ENCODE results near the gene MN1. TPM values are rescaled to one million over a fixed set of nuclear protein-coding genes. Genes with fewer than 3 reads are reported as not detected.

Gene MN1
- polyA plus RNA-seq, 3 donors, result 0.06 to 0.38 (median 0.29) TPM

GRCh38 chr22:27720860-27721259, 80.7 kb downstream of the MN1 start:
- Histone ChIP-seq H3K79me2 (ENCODE audit: insufficient read depth, low read length) (no peaks in the 10 kb centered on the region), H3K9ac (ENCODE audit: insufficient read depth, low read length, poor library complexity, severe bottlenecking) (no peak overlapping the region), H3K36me3 (replicated peaks in 1 of 2; ENCODE audit: control insufficient read depth in 1 of 2, insufficient read depth in 2 of 2, low read length in 2 of 2) (no peaks in the 10 kb centered on the region), H3K4me2 (replicated peaks; ENCODE audit: extremely low read depth, low read length, poor library complexity, severe bottlenecking) (no peak overlapping the region), H3K27ac (ENCODE audit: low read depth in 1 of 2, low read length in 2 of 2) (no peak overlapping the region), H3K27me3 (ENCODE audit: control insufficient read depth in 2 of 2, insufficient read depth in 2 of 2, low read length in 2 of 2) (no peaks in the 10 kb centered on the region), H2AFZ (ENCODE audit: insufficient read depth, low read depth, low read length, poor library complexity, severe bottlenecking) (no peak overlapping the region), H4K20me1 (ENCODE audit: insufficient read depth, low read length) (no peaks in the 10 kb centered on the region), H3K4me3 (replicated peaks in 1 of 3; ENCODE audit: low read depth in 2 of 3, low read length in 3 of 3) (no peak overlapping the region), H3K9me3 (replicated peaks in 1 of 2; ENCODE audit: control insufficient read depth in 1 of 2, insufficient read depth in 1 of 2, low read length in 2 of 2) (peaks cover 3 to 4% of the 10 kb centered on the region in 2 donors), H3K4me1 (ENCODE audit: control insufficient read depth in 1 of 2, insufficient read depth in 2 of 2, low read length in 2 of 2) (peaks cover 23 to 26% of the 10 kb centered on the region in 2 donors)
- intact Hi-C loops (cut with micrococcal nuclease), result no loop called here
- Mint-ChIP-seq H3K27ac (peak overlapping the region in 1 of 7 donors; percentile 10), H3K9me3 (peaks cover 2 to 12% (median 6%) of the 10 kb centered on the region in 7 donors), H3K4me3 (no peak overlapping the region), H3K27me3 (ENCODE audit: low read depth in 3 of 3) (peaks cover 0 to 16% (median 1%) of the 10 kb centered on the region in 3 donors), H3K36me3 (no peaks in the 10 kb centered on the region), H3K4me1 (peaks cover 31% of the 10 kb centered on the region)
- 49% methylated on average over 4 of the region's 5 CpGs for WGBS (ENCODE audit: insufficient coverage)
- TF ChIP-seq CTCF (IDR thresholded peaks at IDR 0.05), result no peak
- DNase-seq, result no peak

GRCh38 chr22:27719535-27720227, 81.9 kb downstream of the MN1 start:
- no peaks in the 10 kb centered on the region for H3K36me3 ChIP-seq (replicated peaks in 1 of 2; ENCODE audit: control insufficient read depth in 1 of 2, insufficient read depth in 2 of 2, low read length in 2 of 2)
- Mint-ChIP-seq H3K9me3 (peaks cover 0 to 13% (median 9%) of the 10 kb centered on the region in 7 donors), H3K4me1 (peaks cover 31% of the 10 kb centered on the region), H3K27ac (peak overlapping the region; percentile 37 to 93 (median 89)), H3K27me3 (ENCODE audit: low read depth in 3 of 3) (peaks cover 0 to 14% (median 1%) of the 10 kb centered on the region in 3 donors), H3K4me3 (peak overlapping the region in 1 of 2 donors; percentile 24), H3K36me3 (no peaks in the 10 kb centered on the region)
- peak overlapping the region in 1 of 2 donors; percentile 56 for H3K27ac ChIP-seq (ENCODE audit: low read depth in 1 of 2, low read length in 2 of 2)
- peaks cover 23 to 25% of the 10 kb centered on the region in 2 donors for H3K4me1 ChIP-seq (ENCODE audit: control insufficient read depth in 1 of 2, insufficient read depth in 2 of 2, low read length in 2 of 2)
- H3K27me3 ChIP-seq (ENCODE audit: control insufficient read depth in 2 of 2, insufficient read depth in 2 of 2, low read length in 2 of 2), result no peaks in the 10 kb centered on the region
- no peak overlapping the region for H3K4me3 ChIP-seq (replicated peaks in 1 of 3; ENCODE audit: low read depth in 2 of 3, low read length in 3 of 3)
- no peak overlapping the region for H3K9ac ChIP-seq (ENCODE audit: insufficient read depth, low read length, poor library complexity, severe bottlenecking)
- H3K9me3 ChIP-seq (replicated peaks in 1 of 2; ENCODE audit: control insufficient read depth in 1 of 2, insufficient read depth in 1 of 2, low read length in 2 of 2), result peaks cover 4% of the 10 kb centered on the region in 2 donors
- WGBS (ENCODE audit: insufficient coverage), result 68% methylated on average over 5 of the region's 8 CpGs
- DNase-seq, result peak; percentile 43 to 75 (median 62)
- no peaks in the 10 kb centered on the region for H4K20me1 ChIP-seq (ENCODE audit: insufficient read depth, low read length)
- H3K4me2 ChIP-seq (replicated peaks; ENCODE audit: extremely low read depth, low read length, poor library complexity, severe bottlenecking), result no peak overlapping the region
- no peak for TF ChIP-seq CTCF (IDR thresholded peaks at IDR 0.05)
- intact Hi-C loops (cut with micrococcal nuclease), result loop anchor here (5.0 kb wide), 1 partner anchor 47 kb away; no protein-coding TSS in a partner anchor
- no peaks in the 10 kb centered on the region for H3K79me2 ChIP-seq (ENCODE audit: insufficient read depth, low read length)
- peak overlapping the region; percentile 24 for H2AFZ ChIP-seq (ENCODE audit: insufficient read depth, low read depth, low read length, poor library complexity, severe bottlenecking)

Data from CD14-positive monocyte (primary cell).